GM19452 (cell line): ENCODE results near the gene COL20A1.

Experiments
- ATAC-seq: cut with Tn5 transposase; IDR thresholded peaks from one replicate; pipeline ENCODE4 v1.9.1; 2021; ENCODE audit not compliant: unreplicated experiment

The COL20A1 gene

DNA sequence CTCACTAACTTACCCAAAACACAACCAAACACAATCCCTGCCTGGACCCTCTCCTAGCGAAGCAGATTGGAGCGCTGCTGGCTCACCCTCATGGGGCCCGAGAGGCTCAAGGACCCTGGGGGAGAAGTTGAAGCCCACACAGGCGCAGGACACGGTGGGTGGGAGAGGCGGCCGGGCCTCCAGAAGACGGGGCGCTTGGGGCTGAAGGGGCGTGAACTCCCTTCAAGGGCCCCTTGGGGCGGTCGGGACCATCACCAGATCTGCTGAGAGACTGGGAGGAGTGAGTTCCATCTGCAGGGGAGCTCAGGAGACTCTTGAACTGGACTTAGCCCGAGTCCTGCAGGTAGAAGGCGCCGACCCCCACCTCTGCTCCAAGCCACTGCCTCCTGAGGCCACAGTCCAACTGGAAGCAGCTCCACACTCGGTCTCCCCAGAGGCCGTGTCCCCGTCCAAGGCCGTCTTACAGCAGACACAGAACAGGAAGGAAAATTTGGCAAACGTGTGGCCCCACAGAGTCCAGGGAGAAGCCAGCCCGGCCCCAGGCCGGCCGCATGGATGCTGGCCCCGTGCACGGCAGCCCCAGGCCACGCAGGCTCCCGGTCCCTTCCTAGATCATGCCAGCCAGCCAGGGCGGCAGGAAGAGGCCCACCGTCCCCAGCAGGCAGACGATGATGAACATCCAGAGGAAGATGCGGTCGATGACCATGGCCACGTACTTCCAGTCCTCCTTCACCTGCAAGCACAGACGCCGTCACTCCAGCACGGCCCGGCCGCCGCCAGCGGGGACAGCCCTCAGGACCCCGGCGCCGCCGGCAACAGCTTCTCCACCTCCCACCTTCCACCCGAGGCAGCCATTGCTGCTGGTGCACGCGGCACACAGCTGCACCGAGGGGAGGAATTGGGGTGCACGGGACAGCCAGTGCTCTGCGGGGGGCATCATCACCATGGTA lies 53.4 kb downstream of the COL20A1 start:
- no peak for ATAC-seq

DNA sequence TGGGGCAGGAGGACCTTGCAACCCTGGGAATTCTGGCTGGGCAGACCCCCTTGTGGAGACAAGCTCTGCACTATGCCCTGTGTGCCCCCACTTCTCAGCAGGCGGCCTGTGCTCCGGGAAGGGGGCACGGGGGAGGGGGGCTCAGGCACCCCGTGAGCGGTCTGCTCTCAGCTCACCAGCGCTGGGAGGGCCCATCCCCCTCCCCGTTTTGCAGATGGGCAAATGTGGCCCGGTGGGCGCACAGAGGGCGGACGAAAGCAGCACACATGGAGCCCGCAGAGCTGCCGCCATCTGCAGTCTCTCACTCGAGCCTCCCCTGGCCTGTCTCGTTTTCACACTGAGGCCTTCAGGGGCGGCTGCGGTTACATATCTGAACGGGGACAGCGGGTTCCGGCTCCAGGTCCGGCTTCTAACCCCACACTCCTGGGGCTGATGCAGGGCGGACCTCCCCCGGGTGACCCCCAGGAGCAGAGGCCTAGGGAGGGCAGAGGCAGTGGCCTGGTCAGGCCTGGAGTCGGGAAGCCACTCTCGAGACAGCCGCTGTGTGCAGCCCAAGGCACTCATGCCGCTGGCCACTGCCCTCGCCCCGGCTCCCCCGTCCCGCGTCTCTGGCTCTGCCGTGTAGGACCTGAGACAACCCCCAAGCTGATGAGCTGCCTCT lies 54.2 kb downstream of the COL20A1 start:
- no peak for ATAC-seq

DNA sequence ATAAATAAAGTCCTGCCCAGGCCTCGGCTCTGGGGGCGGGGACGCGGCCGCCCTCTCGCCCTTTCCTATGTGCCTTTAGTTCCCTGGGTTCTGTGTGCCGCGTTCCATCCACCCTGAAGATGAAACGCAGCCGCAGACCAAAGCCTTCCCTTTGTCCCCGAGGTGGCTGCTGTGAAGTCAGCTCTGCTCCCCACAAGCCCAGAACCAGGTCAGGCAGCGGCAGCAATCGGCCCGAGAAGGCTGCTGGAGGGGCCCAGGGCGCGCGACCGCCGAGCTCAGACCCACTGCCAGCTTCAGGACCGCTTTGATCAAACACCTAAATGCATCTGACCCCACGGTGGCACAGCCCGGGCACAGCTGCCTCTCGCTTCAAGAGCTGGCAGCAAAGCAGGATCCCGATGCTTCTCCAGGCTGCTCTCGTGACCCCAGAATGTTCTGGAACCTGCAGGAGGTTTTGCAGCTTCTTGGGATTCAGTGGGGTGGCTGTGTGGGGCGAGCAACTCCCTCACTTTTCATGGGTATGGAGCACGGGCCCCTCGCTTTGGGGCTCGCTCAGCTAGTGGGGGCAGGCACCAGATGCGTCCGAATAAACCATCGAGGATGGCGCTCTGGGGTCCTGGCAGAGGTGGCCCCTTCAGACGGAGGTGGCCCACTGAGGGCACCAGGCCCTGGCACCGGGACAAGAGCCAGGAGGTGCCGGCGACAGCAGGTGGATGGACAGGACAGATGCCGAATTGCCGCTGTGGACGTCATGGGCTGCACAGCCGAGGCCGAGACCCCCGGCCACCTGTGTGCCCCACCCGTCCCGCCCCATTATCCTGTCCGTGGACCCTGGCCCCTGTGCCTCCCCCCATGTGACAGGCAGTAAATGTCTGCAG lies 55.2 kb downstream of the COL20A1 start:
- ATAC-seq = no peak

DNA sequence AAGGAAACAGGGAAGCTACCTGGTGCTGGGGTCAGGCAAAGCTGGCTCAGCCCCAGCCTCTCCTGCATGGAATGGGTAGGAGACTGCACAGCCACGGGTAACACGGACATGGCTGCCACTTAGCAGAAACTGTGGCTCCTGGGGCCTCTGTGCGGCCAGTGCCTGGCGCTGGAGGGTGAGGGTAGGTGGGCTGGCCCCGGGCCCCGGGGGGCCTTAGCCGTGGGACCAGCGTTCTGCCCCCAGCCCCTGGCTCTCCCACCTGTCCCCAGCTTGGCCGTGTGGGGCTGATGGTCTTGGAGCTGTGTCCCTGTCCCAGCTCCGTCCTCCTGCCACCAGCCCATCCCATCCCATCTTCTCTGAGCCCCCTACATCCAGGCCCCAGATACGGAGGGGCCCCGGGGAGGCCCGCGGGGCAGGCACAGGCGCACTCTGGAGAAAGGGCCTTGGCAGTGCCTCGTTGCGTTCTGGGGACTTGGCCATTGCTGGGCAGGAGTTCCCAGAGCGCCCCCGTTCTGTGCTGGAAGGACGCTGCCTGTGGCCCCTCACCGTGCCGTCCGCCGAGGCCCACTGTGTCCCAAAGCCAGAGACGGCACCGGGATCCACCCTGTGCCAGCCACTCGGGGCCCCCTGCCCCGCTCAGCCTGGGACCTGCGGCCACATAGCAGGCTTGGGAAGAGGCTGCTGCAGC lies 56.0 kb downstream of the COL20A1 start:
- ATAC-seq = no peak

GRCh38 chr20:63349516-63349895 lies 56.5 kb downstream of the COL20A1 start:
- ATAC-seq = no peak

DNA sequence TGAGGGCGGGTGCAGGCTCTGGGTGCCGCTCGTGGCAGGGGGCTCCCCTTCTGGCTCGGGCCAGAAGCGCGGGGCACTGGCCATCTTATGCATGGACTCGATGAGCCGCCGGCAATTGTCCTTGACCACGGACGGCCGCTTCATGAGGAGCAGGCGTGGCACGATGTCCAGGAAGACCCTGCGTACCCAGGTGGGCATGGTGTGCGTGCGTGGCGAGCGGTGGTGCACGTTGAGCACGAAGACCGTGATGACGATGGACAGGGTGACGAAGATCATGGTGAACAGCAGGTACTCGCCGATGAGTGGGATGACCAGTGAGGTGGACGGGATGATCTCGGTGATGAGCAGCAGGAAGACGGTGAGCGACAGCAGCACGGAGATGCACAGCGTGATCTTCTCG lies 57.2 kb downstream of the COL20A1 start:
- no peak for ATAC-seq

DNA sequence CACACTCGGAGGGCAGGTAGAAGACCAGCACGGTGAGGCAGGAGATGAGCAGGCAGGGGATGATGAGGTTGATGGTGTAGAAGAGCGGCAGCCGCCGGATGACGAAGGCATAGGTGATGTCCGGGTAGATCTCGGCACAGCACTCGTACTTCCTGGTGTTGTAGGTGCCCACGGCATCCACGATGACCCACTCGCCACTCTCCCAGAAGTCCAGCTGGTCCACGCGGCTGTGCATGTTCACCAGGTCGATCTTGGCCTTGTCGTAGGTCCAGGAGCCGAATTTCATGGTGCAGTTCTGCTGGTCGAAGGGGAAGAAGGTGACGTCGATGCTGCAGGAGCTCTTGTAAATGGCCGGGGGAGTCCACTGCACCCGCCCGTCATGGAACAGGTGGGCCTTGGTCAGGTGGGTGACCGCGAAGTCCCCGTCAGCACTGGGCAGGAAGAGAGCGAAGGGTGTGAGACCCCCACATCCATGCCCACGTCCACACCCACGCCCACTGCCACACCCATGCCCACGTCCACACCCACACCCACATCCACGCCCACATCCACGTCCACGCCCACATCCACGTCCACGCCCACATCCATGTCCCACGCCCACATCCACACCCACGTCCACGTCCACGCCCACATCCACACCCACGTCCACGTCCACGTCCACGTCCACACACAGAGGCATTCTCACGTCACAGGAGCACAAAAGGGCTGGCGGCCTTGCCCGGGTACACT lies 57.8 kb downstream of the COL20A1 start:
- ATAC-seq = no peak

- ATAC-seq = no peak
These were observed 58.3 kb downstream of the COL20A1 start for GRCh38 chr20:63351326-63351700.

DNA sequence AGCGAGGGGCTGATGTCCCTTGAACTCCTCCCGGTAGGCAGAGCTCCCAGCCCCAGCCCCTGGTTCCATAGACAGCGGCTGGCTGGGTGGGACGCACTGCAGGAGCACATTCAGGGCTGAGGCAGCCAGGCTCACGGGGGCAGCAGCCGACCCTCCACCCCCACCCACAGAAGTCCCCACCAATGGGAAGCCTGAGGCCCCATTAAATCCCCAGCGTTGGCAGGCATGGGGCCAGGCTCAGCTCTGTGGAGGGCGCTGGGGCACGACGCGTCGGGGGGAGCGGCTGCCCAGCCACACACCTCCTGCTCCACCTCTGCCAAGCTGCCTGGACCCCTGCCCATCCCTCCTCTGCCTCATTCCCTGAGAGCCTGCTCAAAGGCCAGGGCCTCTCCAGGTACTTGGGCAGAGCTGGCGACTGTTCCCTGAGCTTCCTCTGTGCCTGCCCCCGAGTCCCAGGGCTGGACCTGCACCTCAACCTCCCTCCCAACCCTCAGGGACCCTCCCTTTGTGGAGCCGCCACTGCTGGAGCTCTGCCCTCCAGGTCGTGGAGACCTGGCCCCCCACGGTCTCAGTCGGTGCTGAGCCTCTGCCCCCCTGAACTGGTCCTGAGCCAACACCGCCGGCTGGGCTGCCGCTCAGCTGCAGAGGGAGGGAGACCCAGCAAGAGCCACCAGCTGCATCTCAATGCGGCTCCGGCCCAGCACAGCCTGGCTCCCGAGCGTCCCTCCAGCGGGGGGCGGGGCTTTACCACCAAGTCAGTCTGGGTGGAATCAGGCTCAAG lies 59.0 kb downstream of the COL20A1 start:
- ATAC-seq = no peak

GRCh38 chr20:63352811-63353221 lies 59.8 kb downstream of the COL20A1 start:
- ATAC-seq = no peak

DNA sequence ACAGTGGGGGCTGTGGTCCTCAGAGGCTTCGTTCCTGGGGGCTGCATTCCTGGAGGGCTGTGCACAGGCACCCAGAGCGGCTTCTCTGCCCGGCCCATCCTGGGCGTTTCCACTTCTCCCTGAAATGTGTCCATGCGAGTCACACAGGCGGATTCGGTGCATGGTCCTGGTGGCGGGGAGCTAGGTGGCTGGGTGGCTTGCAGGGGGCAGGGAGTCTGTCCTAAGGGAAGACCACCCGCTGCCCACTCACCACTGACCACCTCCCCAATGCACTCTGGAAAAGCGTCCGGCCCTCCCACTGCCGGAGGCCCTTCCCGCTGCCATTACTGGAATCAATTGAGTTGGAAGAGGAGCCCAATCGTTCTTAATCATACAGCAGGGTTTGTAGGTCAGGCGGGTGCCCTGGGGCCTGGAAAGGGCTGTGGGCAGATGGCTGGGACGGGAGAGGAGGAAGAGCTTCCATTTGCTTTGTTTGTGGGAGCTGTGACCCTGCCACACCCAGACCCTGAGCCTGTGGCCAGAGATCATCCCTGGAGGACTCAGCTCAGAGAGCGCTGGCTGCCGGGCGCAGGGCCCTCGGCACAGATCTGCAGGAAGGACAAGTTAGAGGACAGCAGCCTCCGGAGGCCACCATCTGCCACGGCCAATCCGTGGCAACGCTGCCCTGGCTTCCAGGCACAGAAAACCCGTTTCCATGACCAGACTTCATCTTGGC lies 61.8 kb downstream of the COL20A1 start:
- ATAC-seq = no peak

GRCh38 chr20:63355781-63356295 lies 62.9 kb downstream of the COL20A1 start:
- no peak for ATAC-seq

DNA sequence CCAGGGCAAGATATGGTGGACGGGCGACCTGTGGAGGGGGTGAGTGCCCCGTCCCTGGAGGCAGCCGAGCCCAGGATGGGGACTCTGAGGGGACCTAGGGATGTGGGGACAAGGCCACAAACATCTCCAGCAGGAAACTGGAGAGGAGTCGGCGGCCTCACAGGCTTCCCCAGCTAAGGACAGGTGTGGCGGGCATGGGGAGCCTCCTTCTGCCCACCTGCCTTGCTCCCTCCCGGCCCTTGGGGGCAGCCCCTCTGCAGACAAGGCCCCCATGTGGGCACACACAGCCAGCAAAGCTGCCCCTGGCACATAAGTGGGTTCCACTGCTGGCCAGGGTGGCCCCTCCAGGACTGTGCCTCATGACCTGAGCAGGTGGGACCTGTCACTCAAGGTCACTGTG lies 63.5 kb downstream of the COL20A1 start:
- ATAC-seq = no peak

- no peak for ATAC-seq
These were observed 64.2 kb downstream of the COL20A1 start for GRCh38 chr20:63356931-63357879.

DNA sequence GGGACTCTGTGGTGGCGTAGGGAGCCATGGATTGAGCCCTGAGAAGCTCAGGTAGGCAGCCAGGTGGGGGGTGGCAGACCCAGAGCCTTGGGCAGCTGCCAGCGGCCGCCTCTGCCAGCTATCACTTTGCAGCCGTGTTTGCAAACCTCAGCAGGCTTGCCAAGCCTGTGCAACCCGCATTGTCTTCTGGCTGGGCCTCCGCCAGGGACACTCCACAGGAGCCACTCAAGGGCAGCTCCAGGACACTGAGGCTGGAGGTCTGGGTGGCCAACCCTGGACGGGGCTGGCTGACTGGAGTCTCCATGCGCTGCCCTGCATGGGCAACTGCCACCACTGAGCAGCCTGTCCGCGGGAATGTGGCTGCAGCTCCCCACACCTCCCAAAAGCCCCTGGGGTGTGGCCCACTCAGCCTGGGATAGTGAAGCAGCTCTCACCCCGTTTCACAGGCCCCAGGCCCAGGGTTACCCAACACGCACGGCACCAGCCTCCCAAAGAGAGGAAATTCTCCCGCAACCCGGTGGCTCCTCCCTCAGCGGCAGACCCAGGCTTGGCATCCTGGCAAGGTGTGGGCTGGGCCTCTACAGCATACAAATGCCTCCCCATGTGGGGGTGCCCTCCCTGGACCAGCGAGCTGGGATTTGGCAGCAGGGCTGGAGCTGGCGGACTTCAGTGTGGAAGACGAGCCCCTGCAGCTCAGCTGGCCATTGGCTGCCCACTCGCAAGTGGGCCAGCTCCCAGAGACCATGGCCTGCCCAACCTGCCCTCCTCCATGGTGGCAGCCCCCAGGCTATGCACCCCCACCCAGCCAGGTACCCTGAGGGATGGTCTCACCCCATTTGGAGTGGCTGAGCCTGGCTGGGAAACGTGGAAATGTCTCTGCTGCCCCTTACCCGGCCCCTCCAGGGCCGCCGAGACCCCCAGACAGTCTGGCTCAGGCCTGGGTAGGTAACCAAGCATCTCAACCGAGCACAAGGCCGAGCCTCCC lies 65.2 kb downstream of the COL20A1 start:
- ATAC-seq = no peak
